VCaP (cell line): ENCODE results near the gene APOC3.
A peak's percentile ranks its signal among the peaks of the same experiment; 100 is the strongest.

ENCODE experiments used
- H3K27ac ChIP-seq: fragments of 450-650 bp; 2 replicates; pipeline ENCODE4 v1.5.1; 2017
- TF ChIP-seq, protein P1 (sequence below): fragments of 450-650 bp; conservative IDR thresholded peaks from 2 replicates; pipeline ENCODE4 v1.5.1; 2017; ENCODE audit warnings: mild to moderate bottlenecking, moderate library complexity

The APOC3 gene

DNA sequence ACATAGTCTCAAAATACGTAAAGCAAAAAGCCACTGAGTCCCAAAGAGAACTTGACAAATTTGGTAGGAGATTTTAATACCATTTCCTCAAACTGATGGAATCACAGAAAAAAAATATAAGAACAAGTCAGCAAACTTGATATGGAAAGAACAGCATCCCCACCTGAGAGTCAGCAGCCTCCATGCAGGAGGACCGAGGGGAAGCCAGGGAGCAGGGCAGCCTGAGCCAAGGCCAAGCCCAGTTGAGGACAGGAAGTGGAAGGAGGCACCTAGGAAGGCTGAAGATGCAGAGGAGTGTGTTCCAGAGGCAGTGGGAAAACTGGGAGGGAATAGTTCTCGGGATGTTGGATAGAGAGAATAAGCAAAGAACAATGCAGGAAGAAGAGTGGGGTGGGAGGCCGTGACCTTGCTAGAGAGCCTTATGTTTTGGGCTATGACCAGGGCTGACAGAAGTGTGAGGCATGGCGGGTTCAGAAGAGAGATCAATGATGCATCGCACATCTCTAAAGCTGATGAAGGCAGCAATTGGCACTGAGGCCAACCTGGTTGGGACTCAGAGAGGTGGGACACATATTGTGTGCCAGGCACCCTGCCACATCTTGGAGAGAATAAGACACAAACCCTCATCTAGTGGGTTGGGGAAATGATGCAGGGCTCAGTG, 22.0 kb upstream of the APOC3 start:
- H3K27ac ChIP-seq: peak overlapping the region; percentile 74
- TF ChIP-seq, protein P1, sequence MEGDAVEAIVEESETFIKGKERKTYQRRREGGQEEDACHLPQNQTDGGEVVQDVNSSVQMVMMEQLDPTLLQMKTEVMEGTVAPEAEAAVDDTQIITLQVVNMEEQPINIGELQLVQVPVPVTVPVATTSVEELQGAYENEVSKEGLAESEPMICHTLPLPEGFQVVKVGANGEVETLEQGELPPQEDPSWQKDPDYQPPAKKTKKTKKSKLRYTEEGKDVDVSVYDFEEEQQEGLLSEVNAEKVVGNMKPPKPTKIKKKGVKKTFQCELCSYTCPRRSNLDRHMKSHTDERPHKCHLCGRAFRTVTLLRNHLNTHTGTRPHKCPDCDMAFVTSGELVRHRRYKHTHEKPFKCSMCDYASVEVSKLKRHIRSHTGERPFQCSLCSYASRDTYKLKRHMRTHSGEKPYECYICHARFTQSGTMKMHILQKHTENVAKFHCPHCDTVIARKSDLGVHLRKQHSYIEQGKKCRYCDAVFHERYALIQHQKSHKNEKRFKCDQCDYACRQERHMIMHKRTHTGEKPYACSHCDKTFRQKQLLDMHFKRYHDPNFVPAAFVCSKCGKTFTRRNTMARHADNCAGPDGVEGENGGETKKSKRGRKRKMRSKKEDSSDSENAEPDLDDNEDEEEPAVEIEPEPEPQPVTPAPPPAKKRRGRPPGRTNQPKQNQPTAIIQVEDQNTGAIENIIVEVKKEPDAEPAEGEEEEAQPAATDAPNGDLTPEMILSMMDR: no peak

DNA sequence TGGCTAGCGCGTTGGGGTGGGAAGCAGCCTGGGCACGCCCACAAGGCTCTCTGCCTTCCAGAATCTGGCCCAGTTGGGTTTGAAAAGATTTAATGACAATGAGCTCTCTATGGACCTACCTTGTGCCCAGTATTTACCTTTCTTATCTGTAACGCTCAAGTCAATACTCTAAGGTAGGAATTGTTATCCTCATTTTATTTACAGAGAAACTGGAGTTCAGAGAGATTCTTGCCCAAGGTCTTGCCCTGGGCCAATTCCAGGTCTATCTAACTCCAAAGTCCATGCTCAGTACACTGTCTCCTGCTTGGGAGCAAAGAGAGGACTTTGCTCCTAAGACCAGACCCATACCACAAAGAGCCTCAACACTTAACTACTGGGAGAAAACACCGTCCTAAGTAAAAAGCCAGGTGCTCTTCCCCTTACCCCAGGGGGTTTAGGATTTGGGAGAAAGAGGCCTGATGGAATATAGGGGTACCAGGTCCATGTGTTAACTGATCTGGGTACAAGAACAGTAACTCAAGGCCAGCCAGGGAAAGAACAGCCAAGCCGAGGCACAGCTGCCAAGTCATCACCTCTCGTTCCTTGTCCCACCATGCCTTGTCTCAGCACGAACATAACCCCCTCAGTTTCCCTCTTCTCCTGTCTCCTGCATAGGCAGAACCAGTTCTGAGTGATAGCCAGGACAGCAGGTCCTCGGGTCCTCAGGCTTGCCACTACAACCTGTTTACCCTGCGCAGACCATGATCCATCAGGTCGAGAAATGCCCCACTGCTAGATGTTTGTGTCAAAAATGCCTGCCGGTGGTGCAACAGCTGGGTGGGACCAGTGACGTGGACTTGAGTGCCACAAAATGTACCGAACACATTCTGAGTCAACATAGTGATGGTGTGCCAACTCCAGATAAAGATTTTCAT, 21.2 kb upstream of the APOC3 start:
- TF ChIP-seq, protein P1: no peak
- H3K27ac ChIP-seq: peak overlapping the region; percentile 74

DNA sequence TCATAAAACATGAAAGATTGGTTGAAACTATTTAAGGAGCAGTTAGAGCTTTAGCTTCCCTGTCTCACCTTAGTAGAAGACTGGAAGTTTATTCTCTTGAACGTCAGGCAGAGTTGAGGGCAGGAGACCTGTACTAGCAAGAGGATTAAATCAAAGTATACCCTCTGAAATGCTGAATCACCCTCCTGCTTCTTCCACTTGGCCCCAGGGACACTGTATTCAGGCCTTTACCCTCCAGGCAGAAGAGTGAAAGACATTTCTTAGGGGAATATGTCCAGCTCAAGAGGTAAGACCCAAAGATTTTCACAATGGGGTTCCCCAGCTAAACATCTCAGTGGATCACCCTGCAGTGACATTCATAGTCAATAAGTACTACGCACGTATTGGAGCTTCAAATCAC, 18.5 kb upstream of the APOC3 start:
- TF ChIP-seq, protein P1: no peak
- no peak overlapping the region for H3K27ac ChIP-seq

DNA sequence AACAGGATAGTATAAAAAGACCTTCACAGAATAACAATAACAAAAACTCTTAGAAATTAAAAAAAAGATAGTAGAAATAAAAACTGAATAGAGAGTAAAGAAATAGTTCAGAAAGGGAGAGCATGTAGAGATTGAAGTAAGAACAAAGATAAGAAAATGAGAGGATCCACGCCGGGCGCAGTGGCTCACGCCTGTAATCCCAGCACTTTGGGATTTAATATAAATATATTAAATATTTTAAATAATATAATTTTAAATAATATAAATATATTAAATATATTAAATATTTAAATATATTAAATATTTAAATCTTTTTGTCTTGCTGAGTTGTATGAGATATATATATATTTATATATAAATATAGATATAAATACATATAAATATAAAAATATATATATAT, 17.6 kb upstream of the APOC3 start:
- TF ChIP-seq, protein P1: no peak
- no peak overlapping the region for H3K27ac ChIP-seq

DNA sequence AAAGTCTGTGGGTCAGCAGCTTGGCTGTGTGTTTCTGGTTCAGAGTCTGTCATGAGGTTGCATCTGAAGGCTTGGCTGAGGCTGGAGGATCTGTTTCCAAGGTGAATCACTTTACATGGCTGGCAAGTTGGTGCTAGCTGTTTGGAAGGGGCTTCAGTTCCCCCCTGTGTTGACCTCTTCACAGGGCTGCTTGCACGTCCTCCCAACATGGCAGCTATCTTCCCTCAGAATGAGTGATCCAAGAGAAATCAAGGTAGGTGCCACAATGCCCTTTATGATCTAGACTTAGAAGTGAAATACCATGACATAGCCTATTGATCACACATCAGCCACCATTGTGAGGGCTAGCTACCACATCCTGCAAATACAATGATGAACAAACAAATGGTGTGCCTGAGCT, 16.5 kb upstream of the APOC3 start:
- H3K27ac ChIP-seq: no peak overlapping the region
- TF ChIP-seq, protein P1: no peak

DNA sequence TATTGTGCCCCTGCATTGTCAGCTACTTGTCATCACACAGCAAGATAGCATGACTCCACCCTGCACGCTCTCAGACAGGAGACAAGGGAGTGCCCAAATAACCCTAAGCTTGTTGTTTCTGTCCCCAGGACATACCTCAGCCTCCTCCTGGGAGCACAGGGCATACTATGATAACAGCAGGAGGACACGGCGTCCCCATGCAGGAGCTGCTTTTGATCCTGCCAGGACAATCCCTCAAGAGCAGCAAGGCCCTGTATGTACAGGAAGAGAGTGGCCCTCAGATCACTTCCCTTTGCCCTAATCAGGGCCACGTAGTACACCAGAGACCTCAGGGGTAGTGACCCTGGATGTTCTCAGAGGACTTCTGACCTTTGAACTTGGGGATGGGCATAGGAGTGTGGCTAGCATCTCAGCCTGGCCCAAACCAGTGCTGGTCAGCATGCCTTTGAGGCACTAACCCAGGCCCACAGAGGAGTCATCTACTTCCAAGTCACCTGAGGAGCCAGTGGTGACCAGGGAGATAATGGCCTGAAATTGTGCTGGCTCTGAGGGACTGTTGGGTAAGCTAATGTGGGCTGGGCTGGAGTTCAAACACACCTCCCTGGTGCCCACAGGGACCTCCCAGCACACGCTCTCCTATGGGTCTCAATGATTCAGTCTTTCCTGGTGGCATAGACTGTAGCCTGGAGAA, 15.8 kb upstream of the APOC3 start:
- no peak overlapping the region for H3K27ac ChIP-seq
- TF ChIP-seq, protein P1: no peak

DNA sequence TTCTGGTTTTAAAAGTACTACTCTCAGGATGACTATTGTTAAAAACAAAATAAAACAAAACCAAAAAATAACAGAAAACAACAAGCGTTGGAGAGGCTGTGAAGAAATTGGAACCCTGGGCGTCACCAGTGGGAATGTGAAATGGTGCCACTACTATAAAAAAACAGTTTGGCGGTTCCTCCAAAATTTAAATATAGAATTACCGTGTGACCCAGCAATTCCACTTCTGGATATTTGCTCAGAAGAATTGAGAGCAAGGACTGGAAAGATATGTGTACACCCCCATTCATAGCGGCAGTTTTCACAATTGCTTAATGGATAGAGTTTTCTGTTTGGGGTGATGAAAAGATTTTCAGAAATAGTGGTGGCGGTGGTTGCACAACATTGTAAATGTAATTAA, 15.2 kb upstream of the APOC3 start:
- TF ChIP-seq, protein P1: no peak
- H3K27ac ChIP-seq: no peak overlapping the region
